ENCODE data around the gene PEX14. TPM values are rescaled to one million over a fixed set of nuclear protein-coding genes. Genes with fewer than 3 reads are reported as not detected.

Gene PEX14
- polyA plus RNA-seq, 1 donor from 2014 or later: 13.5 TPM

GRCh38 chr1:10437052-10437451, 37.7 kb upstream of the PEX14 start:
- Histone ChIP-seq H2AFZ (ENCODE audit: low read depth, low read length) (no peak overlapping the region), H4K20me1 (ENCODE audit: insufficient read depth) (no peaks in the 10 kb centered on the region), H3K9me2 (ENCODE audit: insufficient read depth, low read length) (no peaks in the 10 kb centered on the region), H3K9ac (ENCODE audit: low read length) (no peak overlapping the region), H3K9me3 (ENCODE audit: low read length) (no peaks in the 10 kb centered on the region), H3K36me3 (ENCODE audit: insufficient read depth, low read length) (no peaks in the 10 kb centered on the region), H3K27ac (ENCODE audit: low read length) (no peak overlapping the region), H3K4me2 (ENCODE audit: low read length) (no peak overlapping the region), H3F3A (ENCODE audit: insufficient read depth, low read length, poor library complexity, severe bottlenecking) (no peaks in the 10 kb centered on the region), H3K27me3 (ENCODE audit: insufficient read depth, low read depth, low read length) (no peaks in the 10 kb centered on the region), H3K4me3 (ENCODE audit: low read length) (no peak overlapping the region), H3K79me2 (replicated peaks; ENCODE audit: insufficient read depth, low read length) (no peaks in the 10 kb centered on the region)
- TF ChIP-seq REST (IDR thresholded peaks at IDR 0.05; ENCODE audit: borderline replicate concordance) (no peak), EP300 (conservative IDR thresholded peaks at IDR 0.05; ENCODE audit: poor library complexity, severe bottlenecking) (no peak), CTCF (IDR thresholded peaks at IDR 0.05; ENCODE audit: poor library complexity, severe bottlenecking) (no peak), POLR2AphosphoS5 (IDR thresholded peaks at IDR 0.05) (no peak), RAD21 (conservative IDR thresholded peaks at IDR 0.05) (no peak), SMC3 (conservative IDR thresholded peaks at IDR 0.05; ENCODE audit: poor library complexity) (no peak), MXI1 (conservative IDR thresholded peaks at IDR 0.05; ENCODE audit: poor library complexity, severe bottlenecking) (no peak)

- Histone ChIP-seq H3K4me2 (ENCODE audit: low read length) (no peak overlapping the region), H3K27me3 (ENCODE audit: insufficient read depth, low read depth, low read length) (no peaks in the 10 kb centered on the region), H3K9ac (ENCODE audit: low read length) (no peak overlapping the region), H4K20me1 (ENCODE audit: insufficient read depth) (no peaks in the 10 kb centered on the region), H3K27ac (ENCODE audit: low read length) (no peak overlapping the region), H2AFZ (ENCODE audit: low read depth, low read length) (no peak overlapping the region), H3K79me2 (replicated peaks; ENCODE audit: insufficient read depth, low read length) (no peaks in the 10 kb centered on the region), H3K36me3 (ENCODE audit: insufficient read depth, low read length) (no peaks in the 10 kb centered on the region), H3K4me3 (ENCODE audit: low read length) (no peak overlapping the region), H3F3A (ENCODE audit: insufficient read depth, low read length, poor library complexity, severe bottlenecking) (no peaks in the 10 kb centered on the region), H3K9me2 (ENCODE audit: insufficient read depth, low read length) (no peaks in the 10 kb centered on the region), H3K9me3 (ENCODE audit: low read length) (no peaks in the 10 kb centered on the region)
- TF ChIP-seq EP300 (conservative IDR thresholded peaks at IDR 0.05; ENCODE audit: poor library complexity, severe bottlenecking): no peak
- TF ChIP-seq RAD21 (conservative IDR thresholded peaks at IDR 0.05): no peak
- no peak for TF ChIP-seq POLR2AphosphoS5 (IDR thresholded peaks at IDR 0.05)
- TF ChIP-seq EZH2 (IDR thresholded peaks at IDR 0.05; ENCODE audit: borderline replicate concordance, insufficient read depth, low read length, poor library complexity, severe bottlenecking): no peak
- TF ChIP-seq SMC3 (conservative IDR thresholded peaks at IDR 0.05; ENCODE audit: poor library complexity): no peak
- no peak for TF ChIP-seq TAF1 (IDR thresholded peaks at IDR 0.05; ENCODE audit: low read depth)
- TF ChIP-seq REST (IDR thresholded peaks at IDR 0.05; ENCODE audit: borderline replicate concordance): no peak
- no peak for TF ChIP-seq CTCF (IDR thresholded peaks at IDR 0.05; ENCODE audit: poor library complexity, severe bottlenecking)
- TF ChIP-seq MXI1 (conservative IDR thresholded peaks at IDR 0.05; ENCODE audit: poor library complexity, severe bottlenecking): no peak
Measured at GRCh38 chr1:10438677-10439163, 36.0 kb upstream of the PEX14 start.
